ENCODE data around the gene TNFAIP2. TPM values are rescaled to one million over a fixed set of nuclear protein-coding genes. Genes with fewer than 3 reads are reported as not detected.

TNFAIP2 gene
- total RNA-seq, 1 experiment from 2014 or later, result 366 TPM

DNA sequence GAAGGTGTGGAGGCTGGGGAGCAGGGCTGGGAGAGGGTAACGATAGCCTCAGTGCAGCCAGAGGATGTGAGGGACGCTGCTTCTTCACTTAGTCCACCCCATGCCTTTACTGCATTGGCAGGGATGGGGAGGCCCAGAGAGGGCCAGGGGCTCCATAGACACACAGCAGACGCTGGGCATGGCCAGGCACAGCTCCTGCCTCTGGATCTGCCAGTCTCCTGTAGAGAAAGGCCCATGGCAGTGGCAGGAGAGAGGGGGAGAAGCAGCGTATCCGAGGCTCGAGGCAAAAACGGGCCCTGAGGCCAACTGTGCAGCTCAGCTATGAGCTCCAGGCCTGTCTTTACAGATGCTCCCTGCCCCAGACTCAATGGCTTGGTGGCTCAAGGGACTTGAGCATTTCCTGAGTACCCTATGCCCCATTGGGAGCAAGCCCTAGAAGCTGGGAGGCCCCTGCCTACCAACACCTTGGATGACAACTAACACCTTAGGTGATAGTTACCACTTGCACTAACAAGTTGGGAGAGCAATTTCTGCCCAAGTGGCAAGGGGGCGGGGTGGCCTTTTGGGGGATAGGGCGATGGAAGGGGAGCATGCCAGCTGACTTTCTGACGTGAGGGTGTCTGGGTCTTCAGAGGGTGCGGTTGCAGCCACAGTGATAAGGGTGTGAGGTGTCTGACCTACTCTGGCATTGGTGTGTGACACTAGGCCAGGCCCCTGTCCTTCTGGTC lies 44.2 kb upstream of the TNFAIP2 start:
- Histone ChIP-seq H3K4me3 (no peak overlapping the region), H3K9me2 (ENCODE audit: insufficient read depth) (no peaks in the 10 kb centered on the region), H3K9me3 (ENCODE audit: insufficient read depth, low read depth) (no peaks in the 10 kb centered on the region; the same call in 1 of the 2 replicates), H3F3A (ENCODE audit: insufficient read depth, low read depth) (peaks cover 28% of the 10 kb centered on the region; the same call in 1 of the 2 replicates), H3K4me2 (no peak overlapping the region; the same call in 1 of the 2 replicates), H4K20me1 (ENCODE audit: insufficient read depth) (no peaks in the 10 kb centered on the region), H3K79me2 (ENCODE audit: low read depth) (no peaks in the 10 kb centered on the region), H3K27ac (no peak overlapping the region), H3K27me3 (ENCODE audit: insufficient read depth, low read depth) (no peaks in the 10 kb centered on the region), H3K4me1 (replicated peaks; ENCODE audit: insufficient read depth) (peaks cover 20% of the 10 kb centered on the region), H2AFZ (no peak overlapping the region), H3K36me3 (ENCODE audit: low read depth) (no peaks in the 10 kb centered on the region)
- ChIA-PET CTCF (interaction anchor here (0.5 to 0.9 kb wide), 3 partner anchors 26 to 248 kb away, joined by 3 to 13 read pairs (median 10); no protein-coding TSS in a partner anchor), POLR2A (ENCODE audit: unreplicated experiment) (interaction anchor here (0.6 kb wide), 2 partner anchors 12 to 253 kb away, joined by 4 read pairs; no protein-coding TSS in a partner anchor)
- intact Hi-C loops (cut with micrococcal nuclease; ENCODE audit: unreplicated experiment), result loop anchor here (1.0 to 10.0 kb wide), 8 partner anchors 26 to 384 kb away; partner anchors contain the start of gene TRAF3
- BruUV-seq (replicated peaks), result no TSS peak
- no peak for DNase-seq
- no peak for TF ChIP-seq EZH2 (IDR thresholded peaks at IDR 0.05; ENCODE audit: low read depth)
- no peak for TF ChIP-seq CTCF (conservative IDR thresholded peaks at IDR 0.05)

DNA sequence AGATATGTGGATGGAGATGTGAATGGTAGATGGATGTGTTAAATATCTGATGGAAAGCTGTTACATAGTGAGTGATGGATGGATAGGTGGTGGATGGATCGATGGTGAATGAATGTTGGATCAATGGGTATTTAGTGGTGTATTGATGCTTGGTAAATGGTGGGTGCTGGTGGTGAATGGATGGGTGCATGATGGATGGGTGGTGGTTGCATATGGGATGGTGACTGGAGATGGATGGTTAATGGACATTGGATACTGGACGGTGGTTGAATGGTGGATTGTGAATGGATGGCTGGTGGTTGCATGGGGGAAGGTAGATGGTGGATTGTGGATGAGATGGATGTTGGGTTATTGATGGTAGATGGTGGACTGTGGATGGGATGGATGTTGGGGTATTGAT lies 41.3 kb upstream of the TNFAIP2 start:
- no peak overlapping the region for H3K27ac ChIP-seq
- no peaks in the 10 kb centered on the region for H3K79me2 ChIP-seq (ENCODE audit: low read depth)
- no peaks in the 10 kb centered on the region for H3K36me3 ChIP-seq (ENCODE audit: low read depth)
- BruUV-seq (replicated peaks), result no TSS peak
- no peak for DNase-seq
- H3K4me1 ChIP-seq (replicated peaks; ENCODE audit: insufficient read depth), result no peaks in the 10 kb centered on the region; the same call in 1 of the 2 replicates
- H4K20me1 ChIP-seq (ENCODE audit: insufficient read depth), result no peaks in the 10 kb centered on the region
- no peaks in the 10 kb centered on the region for H3K27me3 ChIP-seq (ENCODE audit: insufficient read depth, low read depth)
- peaks cover 12% of the 10 kb centered on the region; the same call in 1 of the 2 replicates for H3F3A ChIP-seq (ENCODE audit: insufficient read depth, low read depth)
- no peak overlapping the region for H3K4me3 ChIP-seq
- TF ChIP-seq EZH2 (IDR thresholded peaks at IDR 0.05; ENCODE audit: low read depth) (no peak), CTCF (conservative IDR thresholded peaks at IDR 0.05) (no peak)
- no peaks in the 10 kb centered on the region for H3K9me2 ChIP-seq (ENCODE audit: insufficient read depth)
- POLR2A ChIA-PET (ENCODE audit: unreplicated experiment), result no interaction called here
- CTCF ChIA-PET, result no interaction called here
- intact Hi-C loops (cut with micrococcal nuclease; ENCODE audit: unreplicated experiment), result no loop called here
- H2AFZ ChIP-seq, result no peak overlapping the region
- no peak overlapping the region for H3K4me2 ChIP-seq
- H3K9me3 ChIP-seq (ENCODE audit: insufficient read depth, low read depth), result no peaks in the 10 kb centered on the region; the same call in 1 of the 2 replicates

- Histone ChIP-seq H3K27ac (no peak within 1 kb of the TSS), H3K4me1 (replicated peaks; ENCODE audit: insufficient read depth) (no peaks in the 10 kb centered on the region), H3K27me3 (ENCODE audit: insufficient read depth, low read depth) (no peaks in the 10 kb centered on the region), H3K9me2 (ENCODE audit: insufficient read depth) (no peaks in the 10 kb centered on the region), H3K9me3 (ENCODE audit: insufficient read depth, low read depth) (no peaks in the 10 kb centered on the region; the same call in 1 of the 2 replicates), H3K36me3 (ENCODE audit: low read depth) (no peaks in the 10 kb centered on the region), H3K4me2 (no peak within 1 kb of the TSS), H2AFZ (no peak within 1 kb of the TSS), H3F3A (ENCODE audit: insufficient read depth, low read depth) (peaks cover 10% of the 10 kb centered on the region; the same call in 1 of the 2 replicates), H4K20me1 (ENCODE audit: insufficient read depth) (no peaks in the 10 kb centered on the region), H3K79me2 (ENCODE audit: low read depth) (no peaks in the 10 kb centered on the region), H3K4me3 (no peak within 1 kb of the TSS)
- intact Hi-C loops (cut with micrococcal nuclease; ENCODE audit: unreplicated experiment), result no loop called here
- no peak for DNase-seq
- TF ChIP-seq CTCF (conservative IDR thresholded peaks at IDR 0.05) (no peak), EZH2 (IDR thresholded peaks at IDR 0.05; ENCODE audit: low read depth) (no peak)
- no TSS peak for BruUV-seq (replicated peaks)
- ChIA-PET POLR2A (ENCODE audit: unreplicated experiment) (no interaction called here), CTCF (interaction anchor here (0.6 to 0.7 kb wide), 3 partner anchors 15 to 39 kb away, joined by 3 to 6 read pairs (median 3); partner anchors contain the start of gene TNFAIP2)
Observed at GRCh38 chr14:103084021-103084919, 39.0 kb upstream of the TNFAIP2 start, which contains the start of gene LBHD2. Gene LBHD2, plus strand, starts transcription at chr14:103084210. Its CDS starts 1,803 bp downstream, at chr14:103086013.

Data from PC-9 (cell line).